Hepatic stellate cell (primary cell): ENCODE measurements around the gene LRPAP1.
"Not testable (repeated sequence)": the region's sequence is repeated elsewhere in the genome, so short reads cannot be mapped to it uniquely, and the experiment has no call there.

Source experiments
- DNase-seq: peaks from one replicate; pipeline ENCODE4 v3.0.0; 2011; ENCODE audit warnings: low spot score

LRPAP1 gene

DNA sequence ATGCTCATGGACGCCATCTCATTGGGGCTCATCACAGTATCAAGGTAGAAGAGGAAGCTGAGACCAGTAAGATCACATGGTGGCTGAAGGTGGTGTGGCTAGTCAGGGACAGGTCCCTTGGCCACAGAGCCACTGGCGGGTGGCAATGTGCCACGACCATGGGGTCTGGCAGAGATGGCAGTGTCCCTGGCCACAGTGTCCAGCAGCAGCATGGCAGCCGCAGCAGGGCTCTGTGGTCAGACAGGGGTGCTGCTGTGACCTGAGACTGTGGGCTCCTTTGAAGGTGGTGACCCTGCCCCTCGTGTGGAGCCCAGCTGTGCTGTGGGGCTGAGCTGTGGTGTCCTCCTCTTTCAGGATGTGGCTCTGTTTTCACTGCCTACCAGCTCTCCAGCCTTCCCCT, 71.3 kb downstream of the LRPAP1 start:
- no peak for DNase-seq

DNA sequence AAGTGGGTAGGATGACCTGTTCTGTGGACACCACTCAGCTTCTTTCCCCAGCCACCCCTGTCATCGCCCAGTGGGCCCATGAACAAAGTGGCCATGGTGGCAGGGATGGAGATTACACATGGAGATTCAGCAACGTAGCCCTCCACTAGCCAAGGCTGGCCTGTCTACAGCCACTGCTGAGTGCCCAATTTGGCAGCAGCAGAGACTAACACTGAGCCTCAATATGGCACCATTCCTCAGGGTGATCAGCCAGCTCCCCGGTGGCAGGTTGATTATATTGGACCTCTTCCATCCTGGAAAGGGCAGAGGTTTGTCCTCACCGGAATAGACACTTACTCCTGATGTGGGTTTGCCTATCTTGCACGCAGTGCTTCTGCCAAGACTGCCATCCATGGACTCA, 73.1 kb downstream of the LRPAP1 start:
- DNase-seq: not testable (repeated sequence)

DNA sequence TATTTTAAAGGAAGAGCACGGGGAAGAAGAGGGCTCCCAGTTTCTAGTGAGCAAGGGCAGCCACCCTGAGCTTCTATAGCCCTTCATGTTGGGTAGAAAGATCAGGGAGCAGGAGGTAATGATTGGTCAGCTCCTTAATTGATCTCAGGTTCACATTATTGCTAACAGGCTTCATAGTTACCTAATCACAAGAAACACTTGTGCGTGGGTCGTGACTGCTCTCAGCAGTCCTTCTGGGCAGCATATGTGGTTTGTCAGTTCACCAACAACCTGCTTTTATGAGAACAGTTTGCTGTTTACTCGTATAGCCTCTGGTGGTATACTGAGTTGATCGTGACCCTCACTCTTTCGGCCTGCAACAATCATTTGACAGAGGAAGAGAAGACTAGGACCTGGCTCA, 73.9 kb downstream of the LRPAP1 start:
- no peak for DNase-seq

DNA sequence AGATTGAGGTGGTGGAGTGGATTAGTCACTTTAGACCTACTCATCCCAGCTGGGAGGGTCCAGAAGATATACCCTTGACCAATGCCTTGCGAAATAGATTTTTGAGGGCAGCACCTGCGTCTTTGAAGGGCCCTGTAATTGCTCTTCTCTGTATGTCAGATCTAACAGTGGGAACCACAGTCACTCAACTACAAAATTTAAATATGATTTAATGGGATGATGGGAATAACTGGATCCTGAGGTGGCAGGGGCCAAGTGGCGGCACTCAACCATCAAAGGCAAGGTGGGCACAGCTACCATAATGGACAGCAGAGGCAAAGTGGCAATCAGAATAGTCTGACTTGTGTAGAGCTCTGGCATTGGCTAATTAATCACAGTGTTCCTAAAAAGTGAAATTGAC, 76.6 kb downstream of the LRPAP1 start:
- DNase-seq: not testable (repeated sequence)
